ENCODE measurements around the gene XXYLT1. TPM values are rescaled to one million over a fixed set of nuclear protein-coding genes. Genes with fewer than 3 reads are reported as not detected.

XXYLT1 gene
- total and polyA plus RNA-seq, 9 of the 15 experiments (the other 6 are each of a cell fraction or from before 2014, with no cell fraction given): 1.9 to 18.9 (median 15.0) TPM

DNA sequence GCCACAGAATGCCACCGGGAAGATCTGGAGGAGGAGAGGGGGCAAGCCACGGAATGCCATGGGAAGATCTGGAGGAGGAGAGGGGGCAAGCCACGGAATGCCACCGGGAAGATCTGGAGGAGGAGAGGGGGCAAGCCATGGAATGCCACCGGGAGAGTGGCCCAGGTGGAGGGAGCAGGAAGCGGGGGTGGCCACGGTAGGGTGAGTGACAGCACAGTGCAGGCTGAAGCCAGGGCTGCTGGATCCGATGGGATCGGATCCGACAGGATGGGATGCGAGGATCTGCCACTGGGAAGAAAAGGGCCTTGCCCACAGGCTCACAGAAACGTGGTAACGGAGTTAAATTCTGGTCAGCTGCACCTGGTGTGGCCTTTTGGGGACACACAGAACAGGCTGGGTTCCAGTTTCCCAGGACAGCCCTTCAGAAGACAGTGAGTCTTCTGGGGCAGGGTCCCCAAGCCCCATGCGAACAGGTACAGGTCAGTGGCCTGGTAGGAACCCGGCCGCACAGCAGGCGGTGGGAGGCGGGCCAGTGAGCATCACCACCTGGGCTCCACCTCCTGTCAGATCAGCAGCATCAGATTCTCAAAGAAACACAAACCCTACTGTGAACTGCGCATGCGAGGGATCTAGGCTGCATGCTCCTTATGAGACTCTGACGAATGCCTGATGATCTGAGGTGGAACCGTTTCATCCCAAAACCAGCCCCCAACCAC lies 58.8 kb downstream of the XXYLT1 start:
- in situ Hi-C loops (cut with MboI) (no loop called here), intact Hi-C loops (cut with micrococcal nuclease) (no loop called here)
- no peak for DNase-seq (ENCODE audit: extremely low read depth in 1 of 4, low spot score in 3 of 4)
- ATAC-seq: no peak
- 91% methylated on average over 16 of the region's 22 CpGs for WGBS (ENCODE audit: insufficient coverage, low coverage, missing lambda C conversion rate)
- FAIRE-seq: no peak
- no peak overlapping the region for H3K9ac ChIP-seq (ENCODE audit: insufficient read depth in 1 of 2, low read depth in 2 of 2, low read length in 2 of 2)
- BruUV-seq (replicated peaks): no TSS peak
- CTCF ChIA-PET (ENCODE audit: low intra/inter-chr PET ratio): no interaction called here
- peaks cover 21 to 22% of the 10 kb centered on the region in 2 experiments for H3K4me1 ChIP-seq (replicated peaks in 1 of 2; ENCODE audit: control insufficient read depth in 2 of 2, insufficient read depth in 2 of 2, low read length in 2 of 2)
- no peaks in the 10 kb centered on the region for H3K36me3 ChIP-seq (ENCODE audit: control insufficient read depth, insufficient read depth, low read length)
- H3K27me3 ChIP-seq (ENCODE audit: control insufficient read depth in 2 of 2, insufficient read depth in 2 of 2, low read length in 2 of 2): no peaks in the 10 kb centered on the region
- no peaks in the 10 kb centered on the region for H4K20me1 ChIP-seq (replicated peaks; ENCODE audit: control insufficient read depth, insufficient read depth, low read length)
- POLR2A ChIA-PET: interaction anchor here (1.2 kb wide), 1 partner anchor 9 kb away, joined by 4 read pairs; no protein-coding TSS in a partner anchor
- no peaks in the 10 kb centered on the region for H3K9me1 ChIP-seq (ENCODE audit: control insufficient read depth, insufficient read depth, low read length)
- no peak overlapping the region for H3K4me3 ChIP-seq
- H3K4me2 ChIP-seq (ENCODE audit: insufficient read depth, low read length): no peak overlapping the region
- no peak overlapping the region for H2AFZ ChIP-seq (ENCODE audit: low read depth, low read length)
- no peaks in the 10 kb centered on the region for H3K9me3 ChIP-seq (replicated peaks; ENCODE audit: control insufficient read depth, insufficient read depth, low read depth, low read length)
- no peak overlapping the region for H3K27ac ChIP-seq (ENCODE audit: extremely low read depth, low read depth, low read length)
- peaks cover 25% of the 10 kb centered on the region for H3K79me2 ChIP-seq (ENCODE audit: control insufficient read depth, insufficient read depth, low read length)
- TF ChIP-seq FOS (IDR thresholded peaks at IDR 0.05; ENCODE audit: extremely low read depth, insufficient read length): no peak
- no peak for TF ChIP-seq JUND (IDR thresholded peaks at IDR 0.05; ENCODE audit: borderline replicate concordance, low read depth, low read length)
- TF ChIP-seq JUND (tag; IDR thresholded peaks at IDR 0.05; ENCODE audit: borderline replicate concordance, low read depth, low read length): no peak
- no peak for TF ChIP-seq ZBTB26 (CRISPR knock-in tag; IDR thresholded peaks at IDR 0.05)
- TF ChIP-seq FOSL1 (tag; conservative IDR thresholded peaks at IDR 0.05): no peak
- no peak for TF ChIP-seq SIX5 (IDR thresholded peaks at IDR 0.05; ENCODE audit: borderline replicate concordance in 1 of 2, insufficient read depth in 1 of 2, low read depth in 1 of 2, low read length in 2 of 2)
- no peak for TF ChIP-seq TRIM25 (IDR thresholded peaks at IDR 0.05; ENCODE audit: borderline replicate concordance)
- no peak for TF ChIP-seq ARID2 (IDR thresholded peaks at IDR 0.05)
- TF ChIP-seq, protein P1, sequence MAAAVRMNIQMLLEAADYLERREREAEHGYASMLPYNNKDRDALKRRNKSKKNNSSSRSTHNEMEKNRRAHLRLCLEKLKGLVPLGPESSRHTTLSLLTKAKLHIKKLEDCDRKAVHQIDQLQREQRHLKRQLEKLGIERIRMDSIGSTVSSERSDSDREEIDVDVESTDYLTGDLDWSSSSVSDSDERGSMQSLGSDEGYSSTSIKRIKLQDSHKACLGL (CRISPR knock-in tag; IDR thresholded peaks at IDR 0.05; ENCODE audit: borderline replicate concordance, poor library complexity, severe bottlenecking): no peak
- no peak for TF ChIP-seq FOXM1 (IDR thresholded peaks at IDR 0.05; ENCODE audit: low read depth)
- TF ChIP-seq FOXM1 (CRISPR knock-in tag; IDR thresholded peaks at IDR 0.05; ENCODE audit: low read depth): no peak
- TF ChIP-seq ZFP1 (CRISPR knock-in tag; IDR thresholded peaks at IDR 0.05): no peak

Data from K562 (cell line).